ENCODE data around the gene RNGTT.
"Not testable (repeated sequence)": the region's sequence is repeated elsewhere in the genome, so short reads cannot be mapped to it uniquely, and the experiment has no call there.

RNGTT gene

GRCh38 chr6:88914895-88915598 is 48.4 kb downstream of the RNGTT start:
- no peak for DNase-seq (ENCODE audit: extremely low spot score, insufficient read length, low read depth)

GRCh38 chr6:88914180-88914579 is 49.2 kb downstream of the RNGTT start:
- FAIRE-seq (no peak), DNase-seq (ENCODE audit: extremely low spot score, insufficient read length, low read depth) (no peak)

More at GRCh38 chr6:88914895-88915598, 48.4 kb downstream of the RNGTT start:
- FAIRE-seq = peak; percentile 54

- DNase-seq (ENCODE audit: extremely low spot score, insufficient read length, low read depth) (no peak), FAIRE-seq (no peak)
Observed at GRCh38 chr6:88913471-88913870, 49.9 kb downstream of the RNGTT start.

- no peak for FAIRE-seq
Observed at GRCh38 chr6:88910922-88911778, 52.3 kb downstream of the RNGTT start.

DNA sequence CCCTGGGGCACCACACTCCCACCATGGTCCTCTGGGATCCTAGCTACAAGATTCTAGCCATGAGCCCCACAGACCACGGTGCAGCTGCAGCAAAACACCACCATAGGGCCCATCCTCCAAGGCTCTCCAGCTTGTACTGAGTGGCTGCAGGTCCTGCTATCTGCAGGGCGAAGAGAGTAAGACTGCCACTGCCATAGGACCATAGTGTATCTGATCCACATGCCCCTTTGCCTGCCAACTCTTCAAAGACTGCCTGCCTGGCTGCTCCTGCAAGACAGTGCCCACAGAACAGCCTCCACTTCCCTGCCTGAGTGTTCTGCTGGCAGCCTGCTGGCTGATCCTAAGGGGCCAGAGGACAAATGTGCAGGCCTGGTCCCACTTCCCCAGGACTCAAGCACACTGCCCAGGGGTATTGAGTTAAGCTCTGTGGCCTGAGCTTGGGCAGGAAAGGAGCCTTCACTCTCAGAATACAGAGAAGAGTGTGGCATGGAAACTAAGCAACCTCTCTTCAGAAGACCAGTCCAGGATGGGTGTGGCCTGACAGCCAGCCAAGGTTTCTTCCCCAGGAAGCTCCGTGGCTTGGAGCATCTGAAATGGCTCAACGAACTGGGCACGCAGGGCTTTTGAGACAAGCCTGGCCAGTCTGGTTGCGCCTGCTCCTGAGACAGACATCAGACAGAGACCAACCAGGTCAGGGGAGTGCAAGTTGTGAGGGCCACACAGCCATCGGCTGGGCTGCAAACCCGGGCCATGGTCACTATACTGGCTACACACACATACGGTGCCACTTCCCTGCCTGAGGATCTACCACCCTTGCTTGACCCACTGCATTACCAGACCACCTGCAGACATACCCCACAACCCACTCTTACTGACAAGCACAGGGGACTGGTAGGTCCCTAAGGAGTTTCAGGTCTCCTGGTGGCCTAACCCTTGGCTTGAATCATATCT is 54.5 kb downstream of the RNGTT start:
- no peak for DNase-seq (ENCODE audit: extremely low spot score, insufficient read length, low read depth)
- FAIRE-seq = no peak

More at GRCh38 chr6:88910922-88911778, 52.3 kb downstream of the RNGTT start:
- no peak for DNase-seq (ENCODE audit: extremely low spot score, insufficient read length, low read depth)

DNA sequence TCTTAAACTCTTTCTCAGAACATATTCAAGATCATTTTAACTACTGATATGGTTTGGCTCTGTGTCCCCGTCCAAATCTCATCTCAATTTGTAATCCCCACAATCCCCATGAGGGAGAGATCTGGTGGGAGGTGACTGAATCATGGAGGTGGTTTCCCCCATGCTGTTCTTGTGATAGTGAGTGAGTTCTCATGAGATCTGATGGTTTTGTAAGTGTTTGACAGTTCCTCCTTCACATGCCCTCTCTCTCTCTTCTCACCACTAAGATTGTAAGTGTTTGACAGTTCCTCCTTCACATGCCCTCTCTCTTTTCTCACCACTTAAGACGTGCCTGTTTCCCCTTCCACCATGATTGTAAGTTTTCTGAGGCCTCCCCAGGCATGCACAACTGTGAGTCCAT is 56.3 kb downstream of the RNGTT start:
- FAIRE-seq; DNase-seq (ENCODE audit: extremely low spot score, insufficient read length, low read depth): not testable (repeated sequence)

DNA sequence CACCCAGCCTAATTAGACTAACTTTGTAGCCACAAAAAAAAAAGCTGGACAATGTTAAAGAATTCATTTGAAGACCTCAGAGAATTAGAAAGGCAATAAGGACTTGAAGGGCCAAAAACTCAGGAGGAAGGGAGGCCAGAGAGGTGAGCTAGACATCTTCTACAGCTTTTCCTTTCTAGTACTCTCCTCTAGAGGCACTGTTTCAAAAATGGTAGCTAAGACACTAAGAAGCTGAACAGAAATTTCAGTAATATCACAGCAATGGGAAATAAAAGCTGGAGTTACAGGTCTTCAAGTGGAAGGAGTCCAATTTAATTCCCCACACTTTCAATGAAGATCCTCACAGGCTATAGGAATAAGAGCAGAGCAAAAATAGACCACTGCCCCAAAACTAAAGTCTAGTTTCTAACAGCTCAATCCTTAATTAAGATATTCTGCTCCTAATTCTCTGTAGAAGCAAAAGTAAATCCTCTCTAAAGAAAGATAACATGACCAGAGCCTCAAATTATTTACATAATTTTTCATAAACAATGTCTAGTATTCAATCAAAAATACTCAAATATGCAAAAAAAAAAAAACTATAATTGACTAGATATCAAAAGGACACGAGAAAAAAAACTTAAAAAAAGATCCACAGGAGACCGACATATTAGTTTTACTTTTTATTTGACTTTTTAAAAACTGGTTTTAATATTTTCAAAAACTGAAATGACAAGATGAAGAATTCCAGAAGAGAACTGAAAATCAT is 63.7 kb downstream of the RNGTT start:
- DNase-seq (ENCODE audit: extremely low spot score, insufficient read length, low read depth) = no peak
- FAIRE-seq = no peak

DNA sequence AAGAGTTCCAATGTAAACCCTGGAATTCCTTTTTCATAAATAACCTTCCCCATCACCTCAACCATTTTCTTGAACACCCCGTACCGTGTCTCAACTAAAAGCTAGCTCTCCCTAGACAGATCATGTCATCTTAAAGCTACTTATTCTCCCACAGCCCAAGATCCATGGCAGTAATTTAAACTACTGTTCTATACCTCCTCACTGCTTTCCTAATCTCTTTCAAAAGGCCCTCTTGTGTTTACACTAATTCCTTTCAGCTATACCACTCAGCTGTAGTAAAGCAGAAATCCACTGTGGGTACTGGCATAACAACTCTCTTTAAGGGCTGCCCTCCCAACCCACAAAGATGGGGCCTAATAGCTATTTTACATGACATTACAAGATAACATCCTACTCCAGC is 67.5 kb downstream of the RNGTT start:
- DNase-seq (ENCODE audit: extremely low spot score, insufficient read length, low read depth) = no peak
- FAIRE-seq = no peak

DNA sequence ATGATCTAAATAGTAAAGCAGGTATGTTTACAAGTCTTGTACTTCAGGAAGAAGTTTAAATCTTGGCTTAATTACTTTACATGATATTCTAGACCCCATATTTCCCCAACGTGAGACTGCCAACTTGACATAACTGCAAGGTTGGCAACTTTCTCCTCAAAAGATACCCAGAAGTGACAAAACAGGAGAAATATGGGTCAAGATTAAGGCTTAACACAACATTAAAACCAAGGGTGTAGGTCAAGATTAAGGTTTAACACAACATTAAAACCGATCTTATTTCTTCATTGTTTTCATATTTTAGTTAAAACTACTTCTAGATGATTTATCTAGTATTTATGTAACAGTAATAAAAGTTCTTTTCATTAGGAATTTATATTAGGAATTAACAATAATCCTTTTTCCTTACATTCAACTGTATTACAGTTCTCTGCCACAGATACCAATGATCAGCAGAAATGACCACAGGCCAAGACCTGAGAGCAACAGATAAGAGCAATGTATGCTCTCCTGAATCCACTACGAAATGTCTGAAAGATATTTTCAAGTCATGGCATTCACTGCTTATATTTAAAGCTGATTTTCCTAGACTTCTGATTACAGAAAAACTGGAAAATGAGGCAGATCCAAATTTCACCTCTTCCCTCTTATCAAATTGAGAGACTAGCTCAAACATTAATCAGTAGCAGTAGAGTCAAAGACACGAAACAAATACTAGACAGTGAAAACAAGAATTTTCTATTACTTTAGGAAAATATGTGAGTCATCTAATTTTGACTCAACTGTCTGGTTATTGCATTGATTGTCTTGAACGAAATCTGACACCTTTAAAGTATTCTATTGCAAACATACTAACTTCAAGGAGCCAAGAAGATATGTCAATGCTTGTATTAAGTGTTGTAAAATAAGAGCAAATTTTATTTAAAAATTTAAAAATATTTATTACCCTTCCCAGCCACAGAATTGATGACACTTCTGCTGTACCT is 72.3 kb downstream of the RNGTT start:
- DNase-seq (ENCODE audit: extremely low spot score, insufficient read length, low read depth) (no peak), FAIRE-seq (no peak)

- DNase-seq (ENCODE audit: extremely low spot score, insufficient read length, low read depth) (no peak), FAIRE-seq (peak; percentile 42)
Observed at GRCh38 chr6:88890394-88890793, 73.0 kb downstream of the RNGTT start.

- FAIRE-seq (no peak), DNase-seq (ENCODE audit: extremely low spot score, insufficient read length, low read depth) (no peak)
Observed at GRCh38 chr6:88884361-88884760, 79.1 kb downstream of the RNGTT start.

- no peak for DNase-seq (ENCODE audit: extremely low spot score, insufficient read length, low read depth)
- no peak for FAIRE-seq
Observed at GRCh38 chr6:88882536-88882935, 80.9 kb downstream of the RNGTT start.

GRCh38 chr6:88881451-88881850 is 82.0 kb downstream of the RNGTT start:
- FAIRE-seq = no peak
- no peak for DNase-seq (ENCODE audit: extremely low spot score, insufficient read length, low read depth)

DNA sequence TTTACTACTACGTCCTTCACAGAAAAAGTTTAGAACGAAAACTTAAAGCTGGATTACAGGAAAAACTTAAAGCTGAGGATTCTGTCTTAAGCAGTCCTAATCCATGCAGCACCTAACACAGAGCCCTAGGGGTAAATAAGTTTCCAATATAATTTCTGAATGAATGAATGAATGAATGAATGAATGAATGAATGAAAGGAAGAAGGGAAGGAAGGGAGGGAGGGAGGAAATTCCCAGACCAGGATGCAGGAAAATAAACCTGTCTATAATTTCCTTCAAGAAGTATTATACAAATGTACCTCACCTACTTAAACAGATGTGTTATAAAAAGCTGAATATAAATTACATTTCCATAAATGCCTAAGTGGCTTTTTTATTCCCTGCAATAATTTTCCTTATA is 83.4 kb downstream of the RNGTT start:
- DNase-seq (ENCODE audit: extremely low spot score, insufficient read length, low read depth) (no peak), FAIRE-seq (peak; percentile 18)

DNA sequence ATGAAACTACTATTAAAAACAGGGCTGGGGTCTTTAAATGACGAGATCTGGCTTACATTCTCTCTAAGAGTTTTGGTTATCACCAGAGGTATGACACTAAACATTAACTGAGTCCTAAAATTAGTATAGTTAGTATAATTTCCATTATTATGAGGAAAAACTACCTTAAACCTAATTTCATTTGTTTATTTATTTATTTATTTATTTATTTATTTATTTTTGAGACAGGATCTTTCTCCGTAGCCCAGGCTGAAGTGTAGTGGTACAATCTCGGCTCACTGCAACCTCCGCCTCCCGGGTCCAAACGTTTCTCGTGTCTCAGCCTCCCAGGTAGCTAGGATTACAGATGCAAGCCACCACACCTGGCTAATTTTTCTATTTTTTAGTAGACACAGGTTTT is 85.5 kb downstream of the RNGTT start:
- FAIRE-seq (no peak), DNase-seq (ENCODE audit: extremely low spot score, insufficient read length, low read depth) (no peak)

GRCh38 chr6:88872962-88873361 is 90.5 kb downstream of the RNGTT start:
- FAIRE-seq = peak; percentile 42

GRCh38 chr6:88871498-88871897 is 91.9 kb downstream of the RNGTT start:
- DNase-seq (ENCODE audit: extremely low spot score, insufficient read length, low read depth) (no peak), FAIRE-seq (no peak)

More at GRCh38 chr6:88872962-88873361, 90.5 kb downstream of the RNGTT start:
- no peak for DNase-seq (ENCODE audit: extremely low spot score, insufficient read length, low read depth)

DNA sequence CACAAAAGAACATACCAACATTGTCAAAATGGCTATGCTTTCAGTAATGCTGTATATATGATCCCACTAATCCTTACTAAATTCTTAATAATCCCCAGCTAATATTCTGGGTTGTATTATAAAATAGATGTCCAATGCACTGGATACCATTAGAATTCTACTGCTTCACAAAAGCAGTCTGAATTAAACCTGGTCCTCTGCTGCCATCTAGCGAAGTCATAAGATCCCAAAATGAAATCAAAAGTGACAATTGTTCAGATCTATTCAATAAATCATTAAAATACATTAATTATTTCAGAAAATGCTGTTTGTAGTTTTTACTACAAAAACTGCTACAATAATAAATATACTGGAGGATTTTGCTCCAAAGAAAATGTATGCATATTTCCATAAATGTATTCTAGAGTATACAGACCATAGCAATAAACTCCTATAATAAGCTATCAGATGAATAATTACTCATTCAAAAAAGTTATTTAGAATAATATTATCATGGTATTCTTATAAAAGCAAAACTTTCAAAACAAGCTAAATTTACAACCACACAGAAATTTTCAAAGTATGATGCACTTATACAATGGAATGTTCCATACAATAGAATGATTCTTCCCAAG is 92.6 kb downstream of the RNGTT start:
- DNase-seq (ENCODE audit: extremely low spot score, insufficient read length, low read depth) = peak; percentile 9

More for the DNA sequence above, 92.6 kb downstream of the RNGTT start:
- FAIRE-seq = peak; percentile 89
